Suprapubic skin (tissue), 3 donors: Measurements from ENCODE around the gene PDRG1.

Source experiments
- POLR2AphosphoS5 ChIP-seq, 3 donors: sonication (generic); formaldehyde crosslinking; IDR thresholded peaks; one replicate each; pipeline ENCODE4 v1.6.1; 2017; ENCODE audit warnings: antibody characterized with exemption in 3 of 3
- TF ChIP-seq, protein P1 (sequence below), 2 donors: fragments of 200-600 bp in 1 of 2; fragments of 450-650 bp in 1 of 2; sonication (generic) in 1 of 2; IDR thresholded peaks; one replicate each; pipeline ENCODE4 v1.5.1; 2016 to 2019; ENCODE audit warnings: antibody characterized with exemption in 2 of 2, mild to moderate bottlenecking in 1 of 2, moderate library complexity in 1 of 2

DNA sequence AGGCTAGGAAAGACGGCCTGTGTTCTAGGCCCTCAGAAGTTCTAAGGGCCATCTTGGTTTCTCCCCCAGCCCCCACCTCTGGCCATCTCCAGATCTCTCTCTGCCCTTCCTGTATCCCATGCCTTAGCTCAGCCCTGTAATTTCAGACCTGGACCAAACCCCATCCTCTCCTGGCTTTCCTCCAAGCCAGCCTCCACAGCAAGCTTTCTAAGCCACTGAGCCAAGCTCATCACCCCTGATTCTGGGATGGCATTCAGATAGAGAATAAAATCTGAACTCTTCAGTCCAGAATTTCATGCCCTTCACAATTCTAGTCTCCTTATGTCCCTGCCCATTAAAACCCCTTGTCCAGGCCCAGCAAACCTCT, 39.5 kb upstream of the PDRG1 start:
- no peak for TF ChIP-seq POLR2AphosphoS5 (IDR thresholded peaks at IDR 0.05)
- TF ChIP-seq, protein P1, sequence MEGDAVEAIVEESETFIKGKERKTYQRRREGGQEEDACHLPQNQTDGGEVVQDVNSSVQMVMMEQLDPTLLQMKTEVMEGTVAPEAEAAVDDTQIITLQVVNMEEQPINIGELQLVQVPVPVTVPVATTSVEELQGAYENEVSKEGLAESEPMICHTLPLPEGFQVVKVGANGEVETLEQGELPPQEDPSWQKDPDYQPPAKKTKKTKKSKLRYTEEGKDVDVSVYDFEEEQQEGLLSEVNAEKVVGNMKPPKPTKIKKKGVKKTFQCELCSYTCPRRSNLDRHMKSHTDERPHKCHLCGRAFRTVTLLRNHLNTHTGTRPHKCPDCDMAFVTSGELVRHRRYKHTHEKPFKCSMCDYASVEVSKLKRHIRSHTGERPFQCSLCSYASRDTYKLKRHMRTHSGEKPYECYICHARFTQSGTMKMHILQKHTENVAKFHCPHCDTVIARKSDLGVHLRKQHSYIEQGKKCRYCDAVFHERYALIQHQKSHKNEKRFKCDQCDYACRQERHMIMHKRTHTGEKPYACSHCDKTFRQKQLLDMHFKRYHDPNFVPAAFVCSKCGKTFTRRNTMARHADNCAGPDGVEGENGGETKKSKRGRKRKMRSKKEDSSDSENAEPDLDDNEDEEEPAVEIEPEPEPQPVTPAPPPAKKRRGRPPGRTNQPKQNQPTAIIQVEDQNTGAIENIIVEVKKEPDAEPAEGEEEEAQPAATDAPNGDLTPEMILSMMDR (IDR thresholded peaks at IDR 0.05): no peak
